CD1c-positive myeloid dendritic cell (primary cell): ENCODE measurements around the gene MAP1S.
"Not testable (repeated sequence)": the region's sequence is repeated elsewhere in the genome, so short reads cannot be mapped to it uniquely, and the experiment has no call there.

Experiments used
- DNase-seq: peaks from one replicate; pipeline ENCODE4 v3.0.0-alpha.2; 2016; ENCODE audit errors: extremely low spot score

MAP1S gene

GRCh38 chr19:17762505-17763229, 43.4 kb downstream of the MAP1S start:
- peak; percentile 51 for DNase-seq

GRCh38 chr19:17764348-17764747, 45.1 kb downstream of the MAP1S start:
- DNase-seq: no peak

- peak; percentile 90 for DNase-seq
These were observed 45.9 kb downstream of the MAP1S start for GRCh38 chr19:17765069-17765618.

- peak; percentile 77 for DNase-seq
These were observed 47.4 kb downstream of the MAP1S start for GRCh38 chr19:17766543-17767131.

GRCh38 chr19:17767559-17767958, 48.3 kb downstream of the MAP1S start:
- DNase-seq: no peak

GRCh38 chr19:17770613-17771012, 51.3 kb downstream of the MAP1S start:
- DNase-seq: no peak

GRCh38 chr19:17772172-17772571, 52.9 kb downstream of the MAP1S start:
- peak; percentile 35 for DNase-seq

- DNase-seq: peak; percentile 59
These were observed 56.1 kb downstream of the MAP1S start for GRCh38 chr19:17775245-17775927.

GRCh38 chr19:17775991-17776803, 56.9 kb downstream of the MAP1S start:
- DNase-seq: peak; percentile 80

- DNase-seq: not testable (repeated sequence)
These were observed 58.6 kb downstream of the MAP1S start for GRCh38 chr19:17777840-17778239.

GRCh38 chr19:17778251-17778967, 59.1 kb downstream of the MAP1S start:
- DNase-seq: peak; percentile 88

GRCh38 chr19:17778968-17779929, 60.0 kb downstream of the MAP1S start:
- peak; percentile 87 for DNase-seq

GRCh38 chr19:17780781-17781180, 61.5 kb downstream of the MAP1S start:
- DNase-seq: no peak

- DNase-seq: not testable (repeated sequence)
These were observed 64.4 kb downstream of the MAP1S start for GRCh38 chr19:17783721-17784120.
